Iris pigment epithelial cell (primary cell): ENCODE data around the gene SP4.

Experiments used
- DNase-seq: peaks from one replicate; pipeline ENCODE4 v3.0.0-alpha.2; 2011; ENCODE audit warnings: low read depth

The SP4 gene

GRCh38 chr7:21443149-21443841 lies 15.4 kb downstream of the SP4 start:
- no peak for DNase-seq

- DNase-seq = no peak
These were observed 21.1 kb downstream of the SP4 start for GRCh38 chr7:21448974-21449373.

DNA sequence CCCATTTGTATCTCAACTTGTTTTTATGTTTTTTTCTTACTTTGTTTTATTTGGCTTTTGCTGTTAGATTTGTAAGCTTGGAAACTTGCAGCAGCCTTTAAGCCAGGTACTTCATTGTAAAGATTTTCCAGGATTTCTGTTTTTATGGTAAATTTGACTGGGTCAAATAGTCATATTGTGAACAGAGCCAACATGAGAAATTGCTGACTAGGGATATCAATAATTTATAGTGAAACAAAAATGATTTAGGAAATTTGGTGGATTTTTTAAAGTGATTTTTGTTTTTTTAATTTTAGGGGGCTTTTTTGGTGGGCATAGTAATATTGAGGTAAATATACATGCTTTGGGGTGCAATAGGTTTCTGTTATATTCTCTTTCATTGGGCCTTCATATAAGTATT lies 22.2 kb downstream of the SP4 start:
- no peak for DNase-seq

DNA sequence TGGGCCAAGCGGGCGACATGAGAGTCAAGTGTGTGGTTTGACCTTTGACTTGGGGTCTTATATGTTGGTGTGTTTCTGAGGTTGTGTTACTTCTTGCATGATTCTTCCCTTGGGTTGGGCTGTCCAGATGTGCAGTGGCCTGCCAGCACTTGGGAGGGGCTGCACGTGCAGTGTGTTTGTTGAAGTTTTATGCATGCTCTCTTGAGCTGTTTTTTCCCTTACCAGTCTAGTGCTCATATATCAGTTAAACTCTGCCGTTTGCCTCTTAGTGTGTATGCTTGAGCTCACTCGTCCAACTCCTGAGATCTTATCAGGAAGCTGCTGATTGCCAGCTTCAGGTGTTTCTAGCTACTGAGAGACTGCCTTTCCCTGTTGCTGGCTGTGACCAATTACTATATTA lies 23.1 kb downstream of the SP4 start:
- no peak for DNase-seq

DNA sequence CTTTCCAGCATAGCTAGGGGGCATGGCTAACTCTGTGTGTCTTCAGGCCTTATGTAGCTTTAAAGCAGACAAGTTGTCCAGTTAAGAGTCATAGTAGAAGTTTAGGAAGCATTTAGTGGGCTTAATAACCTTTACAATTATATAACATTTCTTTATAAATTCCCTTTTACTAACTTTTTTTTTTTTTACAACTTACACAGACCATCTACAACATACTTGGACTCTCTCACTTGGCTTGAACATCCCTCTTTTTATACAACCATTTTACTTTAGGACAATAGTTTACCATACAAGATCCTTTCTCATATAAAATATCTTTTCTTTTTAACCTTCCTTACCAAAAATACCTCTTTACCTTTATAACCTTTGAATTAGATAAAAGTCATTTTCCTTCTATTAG lies 26.3 kb downstream of the SP4 start:
- DNase-seq = no peak

DNA sequence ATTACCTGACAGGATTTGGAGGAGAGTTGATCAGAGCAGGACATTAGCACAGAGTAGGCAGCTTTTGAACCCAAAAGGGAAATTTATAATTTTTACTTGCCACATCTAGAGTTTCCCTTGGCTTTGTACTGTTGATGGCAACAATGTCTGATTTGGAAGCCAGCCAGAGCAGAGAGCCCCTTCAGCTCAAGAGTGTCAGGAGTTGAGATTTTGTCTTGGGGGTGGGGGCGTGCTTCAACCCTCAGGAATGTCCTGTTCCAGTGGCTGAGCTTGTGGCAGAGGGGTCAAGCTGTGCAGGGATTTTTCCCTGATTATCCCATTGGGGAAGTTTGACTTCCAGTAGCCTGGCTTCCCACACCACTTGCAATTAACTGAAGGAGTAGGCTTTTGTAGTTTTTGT lies 27.0 kb downstream of the SP4 start:
- DNase-seq = no peak

DNA sequence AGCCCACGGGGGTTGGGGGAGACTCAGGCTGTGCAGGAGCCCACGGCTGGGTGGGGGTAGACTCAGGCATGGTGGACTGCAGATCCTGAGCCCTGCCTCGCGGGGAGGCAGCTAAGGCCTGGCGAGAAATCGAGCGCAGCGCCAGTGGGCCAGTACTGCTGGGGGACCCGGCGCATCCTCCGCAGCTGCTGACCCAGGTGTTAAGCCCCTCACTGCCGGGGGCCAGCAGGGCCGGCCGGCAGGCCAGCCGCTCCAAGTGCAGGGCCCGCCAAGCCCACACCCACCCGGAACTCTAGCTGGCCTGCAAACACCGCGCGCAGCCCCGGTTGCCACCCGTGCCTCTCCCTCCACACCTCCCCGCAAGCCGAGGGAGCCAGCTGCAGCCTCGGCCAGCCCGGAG lies 33.4 kb downstream of the SP4 start:
- no peak for DNase-seq

DNA sequence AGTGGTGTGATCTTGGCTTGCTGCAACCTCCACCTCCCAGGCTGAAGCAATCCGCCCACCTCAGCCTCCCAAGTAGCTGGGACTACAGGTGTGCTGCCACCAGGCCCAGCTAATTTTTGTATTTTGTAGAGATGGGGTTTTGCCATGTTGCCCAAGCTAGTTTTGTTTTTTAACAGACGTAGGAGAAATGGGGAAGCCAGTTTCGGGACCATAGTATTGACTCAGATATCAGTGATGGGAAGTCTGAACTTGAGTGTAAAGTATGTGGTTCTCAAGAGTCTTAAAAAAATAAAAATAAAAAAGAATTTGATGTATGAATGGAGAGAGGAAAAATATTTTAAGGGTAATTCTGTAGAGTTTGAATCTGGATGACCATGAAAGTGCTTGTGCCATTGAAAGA lies 34.2 kb downstream of the SP4 start:
- DNase-seq = no peak

DNA sequence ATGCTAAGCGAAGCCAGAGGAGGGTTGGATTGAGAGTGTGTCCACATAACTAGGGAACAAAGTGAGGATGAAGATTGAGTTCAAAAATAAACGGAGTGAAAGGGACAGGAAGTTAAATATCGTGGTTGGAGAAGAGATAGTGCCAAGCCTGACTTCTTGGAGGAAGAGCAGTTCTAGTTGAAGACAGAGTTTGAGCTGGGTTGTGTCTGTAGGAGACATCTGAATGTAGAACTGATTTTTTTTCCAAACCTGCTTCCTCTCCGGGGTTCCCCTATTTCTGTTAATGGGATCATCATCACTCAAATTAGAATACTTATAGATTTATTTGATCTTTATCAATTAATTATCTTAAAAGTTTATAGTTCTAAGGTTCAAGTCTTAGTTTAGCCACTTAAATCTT lies 35.6 kb downstream of the SP4 start:
- DNase-seq = no peak

DNA sequence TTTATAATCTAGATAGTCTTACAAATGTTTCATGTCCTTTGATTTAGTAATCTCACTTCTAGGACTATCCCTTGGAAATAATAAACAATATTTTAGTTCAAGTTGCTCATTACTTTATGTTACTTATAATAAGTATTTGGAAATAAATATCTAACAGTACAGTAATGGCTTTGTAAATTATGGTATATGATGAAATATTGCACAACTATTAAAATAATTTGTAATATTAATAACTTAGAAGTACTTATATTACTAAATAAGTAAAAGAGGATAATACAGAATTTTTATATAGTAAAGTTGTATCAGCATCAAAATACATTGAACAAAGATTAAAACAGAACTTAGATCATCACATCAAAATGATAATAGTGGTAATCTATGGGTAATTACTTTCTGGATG lies 41.1 kb downstream of the SP4 start:
- no peak for DNase-seq

DNA sequence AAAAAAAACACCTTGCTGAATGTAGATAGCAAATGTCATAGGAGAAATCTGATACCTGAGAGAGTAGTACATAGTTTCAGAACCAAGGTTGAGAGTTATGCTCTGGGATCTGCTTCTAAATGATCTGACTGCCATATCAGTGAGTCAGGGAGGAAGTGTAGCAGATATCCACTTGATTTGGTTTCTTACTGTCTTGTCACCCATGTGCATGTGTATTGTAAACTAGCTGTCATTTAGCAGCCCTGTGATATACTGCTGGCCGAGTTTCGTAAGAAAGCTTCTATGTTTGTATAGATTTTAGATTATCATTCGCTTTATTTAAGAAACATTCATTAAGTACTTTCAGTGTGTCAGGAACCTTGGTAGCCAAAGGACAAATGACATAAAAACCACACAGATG lies 42.0 kb downstream of the SP4 start:
- DNase-seq = peak; percentile 20

DNA sequence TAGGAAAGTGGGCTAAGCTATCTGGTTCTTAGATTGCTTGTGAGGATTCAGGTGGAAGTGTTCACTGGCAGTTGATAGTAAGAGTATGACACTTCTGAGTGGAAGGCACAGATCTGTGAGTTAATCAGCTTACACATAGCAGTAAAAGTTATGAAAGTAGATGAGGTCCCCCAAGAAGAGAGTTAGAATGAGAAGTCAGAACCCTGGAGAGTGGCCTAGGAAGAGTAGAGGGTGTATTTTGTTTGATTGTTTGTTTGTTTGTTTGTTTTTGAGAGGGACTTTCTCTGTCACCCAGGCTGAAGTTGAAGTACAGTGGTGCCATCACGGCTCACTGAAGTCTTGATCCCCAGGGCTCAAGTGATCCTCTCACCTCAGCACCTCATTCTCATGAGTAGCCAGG lies 44.1 kb downstream of the SP4 start:
- DNase-seq = no peak

- no peak for DNase-seq
These were observed 48.5 kb downstream of the SP4 start for GRCh38 chr7:21476429-21476828.

- DNase-seq = no peak
These were observed 53.0 kb downstream of the SP4 start for GRCh38 chr7:21480693-21481403.

- DNase-seq = no peak
These were observed 58.6 kb downstream of the SP4 start for GRCh38 chr7:21486511-21486910.

GRCh38 chr7:21495731-21496130 lies 67.8 kb downstream of the SP4 start:
- DNase-seq = no peak

DNA sequence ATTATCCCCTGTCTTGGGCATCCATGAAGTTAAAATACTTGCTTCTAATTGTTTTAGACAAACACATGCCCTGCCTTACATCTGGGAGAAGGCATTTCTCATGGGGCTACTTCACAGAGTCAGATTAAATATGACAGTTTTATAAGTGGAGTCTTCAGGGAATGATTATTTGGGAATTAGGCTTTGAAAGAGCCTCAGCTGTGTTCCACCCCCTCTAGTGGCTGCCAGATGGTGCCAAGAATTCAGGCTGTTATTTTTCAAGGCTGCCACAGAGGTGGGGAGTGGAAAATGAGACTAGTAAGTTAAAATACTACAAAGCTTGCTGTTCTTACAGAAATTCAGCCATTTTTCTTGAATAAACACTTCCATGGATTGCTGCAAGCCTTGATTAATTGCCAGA lies 69.2 kb downstream of the SP4 start:
- DNase-seq = peak; percentile 31

DNA sequence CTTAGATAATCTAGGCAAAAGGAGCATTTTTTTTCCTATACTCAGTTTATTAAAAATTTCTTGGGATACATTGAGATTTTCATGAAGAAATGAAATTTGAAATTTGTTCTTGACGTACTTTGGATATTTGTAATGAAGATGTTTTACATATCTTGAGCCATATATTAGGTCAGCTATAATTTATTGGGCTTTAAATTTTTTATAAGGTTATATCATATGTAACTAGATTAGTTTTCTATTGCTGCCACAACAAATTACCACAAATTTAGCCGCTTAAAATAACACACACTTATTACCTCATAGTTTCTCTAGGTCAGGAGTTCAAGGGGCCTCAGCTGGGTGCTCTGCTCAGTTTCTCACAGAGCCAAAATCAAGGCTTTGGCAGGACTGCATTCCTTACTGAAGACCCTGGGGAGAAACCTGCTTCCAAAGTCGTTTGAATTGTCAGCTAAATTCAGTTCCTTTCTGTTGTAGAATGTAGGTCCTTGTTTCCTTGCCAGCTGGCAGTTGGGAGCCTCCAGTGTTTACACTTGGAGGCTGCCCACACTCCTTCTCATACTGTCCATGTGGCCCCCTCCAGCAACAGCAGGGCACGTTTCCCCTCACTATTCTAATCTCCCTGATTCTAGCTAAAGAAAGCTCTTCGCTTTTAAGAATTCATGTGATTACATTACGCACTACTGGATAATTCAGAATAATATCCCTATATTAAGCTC lies 72.4 kb downstream of the SP4 start:
- DNase-seq = peak; percentile 0

- DNase-seq = no peak
These were observed 76.1 kb downstream of the SP4 start for GRCh38 chr7:21504021-21504420.

GRCh38 chr7:21507627-21508343 lies 79.9 kb downstream of the SP4 start:
- peak; percentile 38 for DNase-seq

DNA sequence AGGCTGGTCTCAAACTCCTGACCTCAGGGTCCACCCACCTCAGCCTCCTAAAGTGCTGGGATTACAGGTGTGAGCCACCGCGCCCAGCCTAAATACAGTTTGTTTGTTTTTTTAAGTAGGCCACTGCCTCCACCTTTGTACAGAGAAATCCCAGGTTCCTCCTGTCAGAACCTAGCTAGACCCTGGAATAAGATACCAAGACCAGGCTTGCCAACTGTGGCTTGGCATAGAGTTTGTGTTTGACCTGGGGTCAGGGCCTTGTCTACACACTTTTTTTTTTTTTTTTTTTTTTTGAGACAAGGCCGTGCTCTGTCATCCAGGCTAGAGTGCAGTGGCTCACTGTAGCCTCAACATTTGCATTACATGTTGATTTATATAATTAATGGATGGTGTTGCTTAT lies 80.7 kb downstream of the SP4 start:
- DNase-seq = no peak

DNA sequence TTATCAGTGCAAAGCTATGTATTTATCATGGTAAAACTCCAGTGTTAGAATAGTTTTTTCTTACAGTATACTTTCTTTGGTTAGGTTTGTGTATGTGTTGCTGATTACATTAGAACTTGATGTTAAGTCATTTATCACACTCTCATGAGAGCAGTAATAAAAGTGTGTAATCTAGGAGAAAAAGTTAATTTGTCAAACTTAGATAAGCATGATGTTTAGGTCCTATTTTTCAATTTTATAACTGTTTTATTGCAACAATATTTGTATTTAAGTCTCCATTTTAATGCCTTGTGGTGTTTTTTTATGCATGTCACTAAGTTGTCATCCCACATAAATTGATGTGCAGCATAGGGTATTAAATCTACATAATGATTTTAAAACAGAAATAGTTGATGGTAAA lies 86.2 kb downstream of the SP4 start:
- DNase-seq = no peak

DNA sequence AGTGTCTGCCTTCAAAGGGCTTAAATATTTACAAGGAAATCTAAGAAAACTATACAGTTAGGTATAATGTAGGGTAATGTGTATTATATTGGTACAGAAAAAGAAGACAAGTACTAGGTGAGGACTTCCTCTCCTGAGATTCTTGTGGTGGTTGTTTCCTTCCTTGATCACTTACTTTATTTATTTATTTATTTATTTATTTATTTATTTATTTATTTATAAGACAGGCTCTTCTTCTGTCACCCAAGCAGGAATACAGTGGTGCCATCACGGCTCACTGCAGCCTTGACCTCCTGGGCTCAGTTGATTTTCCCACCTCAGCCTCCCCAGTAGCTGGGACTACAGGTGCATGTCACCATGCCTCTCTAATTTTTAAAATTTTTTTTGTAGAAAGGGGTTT lies 96.8 kb downstream of the SP4 start:
- no peak for DNase-seq
